ENCODE data around the gene FBXL2. TPM values are rescaled to one million over a fixed set of nuclear protein-coding genes. Genes with fewer than 3 reads are reported as not detected.

Gene FBXL2
- total RNA-seq, 2 experiments from 2014 or later, result not detected

DNA sequence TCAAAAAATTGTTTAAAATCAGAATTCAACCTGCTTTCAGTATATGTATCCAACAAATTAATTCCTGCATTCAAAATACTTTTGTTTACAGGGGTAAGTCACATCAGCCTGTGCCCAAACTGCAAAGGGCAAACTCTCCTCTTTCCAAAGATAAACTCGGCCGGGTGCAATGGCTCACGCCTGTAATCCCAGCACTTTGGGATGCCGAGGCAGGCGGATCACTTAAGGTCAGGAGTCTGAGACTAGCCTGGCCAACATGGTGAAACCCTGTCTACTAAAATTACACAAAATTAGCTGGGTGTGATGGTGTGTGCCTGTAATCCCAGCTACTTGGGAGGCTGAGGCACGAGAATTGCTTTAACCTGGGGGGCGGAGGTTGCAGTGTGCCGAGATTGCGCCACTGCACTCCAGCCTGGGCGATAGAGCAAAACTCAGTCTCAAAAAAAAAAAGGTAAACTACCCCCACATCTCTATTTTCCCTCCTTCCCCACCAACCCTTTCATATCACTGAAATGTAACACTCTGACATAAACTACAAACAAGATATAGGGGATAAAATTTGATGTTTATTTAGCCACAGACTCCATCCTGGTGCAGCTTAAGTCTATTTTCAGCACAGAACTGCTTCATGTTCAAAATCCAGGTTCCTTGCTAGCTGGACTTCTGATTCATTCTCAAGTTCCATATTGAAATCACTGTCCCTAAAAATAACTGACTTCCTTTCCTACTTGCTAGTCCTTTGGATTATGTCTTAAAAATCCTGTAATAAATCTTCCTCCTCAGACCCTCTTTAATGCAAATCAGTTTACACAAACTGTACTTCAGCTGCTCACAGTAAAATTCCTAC lies 147.6 kb downstream of the FBXL2 start:
- ChIA-PET CTCF (no interaction called here), POLR2A (no interaction called here)

DNA sequence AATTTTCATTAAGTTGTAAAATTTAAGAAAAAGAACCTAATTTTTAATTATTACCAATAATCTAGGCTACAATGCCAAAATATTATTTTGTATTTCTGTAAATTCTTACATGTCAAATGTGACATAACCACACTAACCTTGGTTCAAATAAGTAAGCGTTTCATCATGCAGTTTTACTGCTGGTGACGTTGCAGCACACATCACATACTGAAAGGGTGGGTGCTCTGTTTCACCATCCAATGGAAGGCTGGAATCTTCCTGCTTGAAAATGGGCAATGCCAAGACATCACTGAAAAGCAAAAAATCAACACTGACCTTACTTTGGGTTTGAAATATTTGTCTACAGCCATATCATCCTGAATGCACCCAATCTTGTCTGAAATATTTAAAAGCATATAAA lies 148.2 kb downstream of the FBXL2 start:
- POLR2A ChIA-PET, result no interaction called here
- CTCF ChIA-PET, result no interaction called here

- ChIA-PET CTCF (no interaction called here), POLR2A (no interaction called here)
These were observed 148.8 kb downstream of the FBXL2 start for GRCh38 chr3:33426068-33426467.

GRCh38 chr3:33426630-33427317 lies 149.5 kb downstream of the FBXL2 start:
- ChIA-PET CTCF (interaction anchor here (1.0 to 1.1 kb wide), 2 partner anchors 10 to 14 kb away, joined by 3 to 4 read pairs; no protein-coding TSS in a partner anchor), POLR2A (no interaction called here)

- POLR2A ChIA-PET, result interaction anchor here (0.6 to 1.3 kb wide), 3 partner anchors 12 to 95 kb away, joined by 4 to 9 read pairs (median 5); no protein-coding TSS in a partner anchor
- CTCF ChIA-PET, result interaction anchor here (0.7 kb wide), 1 partner anchor 14 kb away, joined by 3 read pairs; no protein-coding TSS in a partner anchor
These were observed 151.5 kb downstream of the FBXL2 start for GRCh38 chr3:33428734-33429133.

DNA sequence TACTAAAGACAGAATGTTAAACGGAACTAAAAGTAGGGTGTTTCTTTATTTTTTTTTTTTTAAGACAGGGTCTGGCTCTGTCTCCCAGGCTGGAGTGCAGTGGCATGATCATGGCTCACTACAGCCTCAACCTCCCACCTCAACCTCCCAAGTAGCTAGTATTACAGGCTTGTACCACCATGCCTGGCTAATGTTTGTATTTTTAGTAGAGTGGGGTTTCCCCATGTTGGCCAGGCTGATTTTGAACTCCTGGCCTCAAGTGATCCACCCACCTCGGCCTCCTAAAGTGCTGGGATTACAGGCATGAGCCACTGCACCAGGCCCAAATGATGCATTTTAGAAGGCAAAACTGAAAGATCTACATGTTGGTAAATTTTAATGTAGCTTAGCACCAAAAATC lies 152.1 kb downstream of the FBXL2 start:
- CTCF ChIA-PET, result interaction anchor here (0.7 kb wide), 1 partner anchor 14 kb away, joined by 3 read pairs; no protein-coding TSS in a partner anchor
- POLR2A ChIA-PET, result interaction anchor here (1.3 to 1.5 kb wide), 2 partner anchors 11 to 12 kb away, joined by 6 to 9 read pairs; partner anchors contain the start of gene UBP1

DNA sequence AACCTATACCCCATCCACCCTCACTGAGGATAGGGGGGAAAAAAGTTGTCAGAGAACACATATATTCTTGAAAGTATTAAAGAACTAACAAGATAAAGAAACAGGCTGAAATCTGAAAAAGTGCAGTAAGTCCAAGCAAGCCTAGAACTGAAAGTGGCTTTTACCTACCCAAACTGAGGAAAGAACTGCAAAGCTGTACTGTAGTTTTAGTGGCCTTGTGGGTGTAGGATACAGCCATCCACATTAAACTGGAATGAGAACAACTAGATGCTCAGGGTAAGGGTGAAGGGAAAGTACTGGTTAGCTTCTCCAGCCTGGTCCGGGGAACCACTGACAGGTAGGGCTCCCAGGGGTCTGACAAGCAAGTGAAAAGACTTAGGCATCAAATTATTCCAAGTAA lies 152.8 kb downstream of the FBXL2 start:
- ChIA-PET POLR2A (interaction anchor here (1.5 kb wide), 1 partner anchor 10 kb away, joined by 6 read pairs; the partner anchor contains the start of gene UBP1), CTCF (no interaction called here)

- ChIA-PET POLR2A (interaction anchor here (1.5 kb wide), 1 partner anchor 10 kb away, joined by 6 read pairs; the partner anchor contains the start of gene UBP1), CTCF (no interaction called here)
These were observed 153.3 kb downstream of the FBXL2 start for GRCh38 chr3:33430571-33430970.

GRCh38 chr3:33433843-33434242 lies 156.6 kb downstream of the FBXL2 start:
- POLR2A ChIA-PET, result interaction anchor here (0.6 kb wide), 2 partner anchors 388 to 499 kb away, joined by 5 read pairs; no protein-coding TSS in a partner anchor
- CTCF ChIA-PET, result interaction anchor here (0.6 kb wide), 1 partner anchor 181 kb away, joined by 3 read pairs; no protein-coding TSS in a partner anchor

Other genes starting within 250 kb of the FBXL2 start
- gene GLB1, start 180.3 kb upstream of the FBXL2 start, total RNA-seq, result 10 to 100 TPM; 42.0 to 42.5 TPM
- gene TMPPE, start 180.3 kb upstream of the FBXL2 start, total RNA-seq, result 10 to 100 TPM; 11.3 to 11.4 TPM
- gene CRTAP, start 163.4 kb upstream of the FBXL2 start, total RNA-seq, result 10 to 100 TPM; 35.5 to 39.7 TPM
- not detected for gene SUSD5, start 58.6 kb upstream of the FBXL2 start, total RNA-seq
- gene UBP1, start 163.0 kb downstream of the FBXL2 start, total RNA-seq, result 10 to 100 TPM; 72.2 to 74.7 TPM